IPS DF 6.9 (cell line): ENCODE measurements around the gene QARS1.
A peak's percentile ranks its signal among the peaks of the same experiment; 100 is the strongest.

ENCODE experiments used
- DNase-seq: peaks from one replicate; pipeline ENCODE4 v3.0.0-alpha.2; 2013; ENCODE audit warnings: low read depth, low spot score
- H3K27ac ChIP-seq: one replicate; pipeline ENCODE4 v1.5.1; 2013; ENCODE audit warnings: low read length, control low read depth
- H3K27me3 ChIP-seq: 2 replicates; pipeline ENCODE4 v1.6.1; 2013; ENCODE audit warnings: mild to moderate bottlenecking, low read length; ENCODE audit not compliant: control insufficient read depth, insufficient read depth
- H3K36me3 ChIP-seq: 2 replicates; pipeline ENCODE4 v1.6.1; 2013; ENCODE audit warnings: low read length; ENCODE audit not compliant: control insufficient read depth, insufficient read depth
- H3K4me1 ChIP-seq: 2 replicates; pipeline ENCODE4 v1.6.1; 2013; ENCODE audit warnings: low read length; ENCODE audit not compliant: control insufficient read depth, insufficient read depth
- H3K4me3 ChIP-seq: 2 replicates; pipeline ENCODE4 v1.5.1; 2013; ENCODE audit warnings: mild to moderate bottlenecking, low read length
- H3K9me3 ChIP-seq: 2 replicates; pipeline ENCODE4 v1.6.1; 2013; ENCODE audit warnings: low read length, inconsistent platforms; ENCODE audit not compliant: control insufficient read depth, insufficient read depth
- WGBS: extraction: QIAGEN DNeasy Blood & Tissue Kit; methylation state at CpG from one replicate; pipeline ENCODE4 v1.1.7; 2013; ENCODE audit warnings: mixed read lengths, missing lambda C conversion rate; ENCODE audit not compliant: insufficient read length, insufficient coverage; 5-methylcytosine and 5-hydroxymethylcytosine counted together

QARS1 gene

GRCh38 chr3:49120438-49121131, 16.0 kb upstream of the QARS1 start, which contains the start of gene USP19:
Gene USP19 (minus strand): TSS chr3:49120823. CDS start chr3:49119145, 1,678 bp downstream.
- H3K36me3 ChIP-seq: peaks cover 39% of the 10 kb centered on the region

GRCh38 chr3:49120096-49120437, 15.5 kb upstream of the QARS1 start:
- Histone ChIP-seq H3K4me1 (peaks cover 2% of the 10 kb centered on the region), H3K27me3 (no peaks in the 10 kb centered on the region), H3K4me3 (peak overlapping the region; percentile 78; the same call in 1 of the 2 replicates), H3K27ac (no peak overlapping the region), H3K9me3 (no peaks in the 10 kb centered on the region), H3K36me3 (peaks cover 44% of the 10 kb centered on the region)
- no CpG with 5 or more reads among the region's 9 CpGs for WGBS
- DNase-seq: no peak

More at GRCh38 chr3:49120438-49121131, 16.0 kb upstream of the QARS1 start, which contains the start of gene USP19:
- Histone ChIP-seq H3K27ac (no peak within 1 kb of the TSS), H3K4me1 (peaks cover 2% of the 10 kb centered on the region), H3K9me3 (no peaks in the 10 kb centered on the region), H3K27me3 (no peaks in the 10 kb centered on the region), H3K4me3 (peak within 1 kb of the TSS; percentile 78)
- WGBS: no CpG with 5 or more reads among the region's 70 CpGs
- DNase-seq: peak; percentile 78

DNA sequence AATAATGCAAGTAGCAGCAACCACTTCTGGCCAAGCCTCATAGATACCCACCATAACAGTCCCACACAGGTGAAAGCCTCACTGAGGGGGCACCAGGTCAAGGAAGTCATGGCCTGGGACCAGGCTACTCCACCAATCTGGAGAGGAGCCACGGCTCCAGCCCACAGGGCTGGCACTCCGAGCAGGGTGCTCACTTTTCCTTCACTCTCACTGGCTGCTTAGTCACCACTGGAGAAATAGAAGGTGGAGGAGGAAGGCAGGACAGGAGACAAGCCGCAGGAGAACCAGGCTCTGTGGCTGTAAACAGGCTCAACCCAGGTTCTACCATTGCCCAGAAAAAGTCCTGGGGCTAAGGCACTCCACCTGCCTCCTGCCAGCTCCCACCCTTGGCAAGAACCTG, 14.9 kb upstream of the QARS1 start:
- H3K27me3 ChIP-seq: no peaks in the 10 kb centered on the region
- peaks cover 48% of the 10 kb centered on the region for H3K36me3 ChIP-seq
- no peak overlapping the region; the same call in 1 of the 2 replicates for H3K4me3 ChIP-seq
- H3K9me3 ChIP-seq: no peaks in the 10 kb centered on the region
- no CpG with 5 or more reads among the region's 3 CpGs for WGBS
- no peak overlapping the region for H3K27ac ChIP-seq
- H3K4me1 ChIP-seq: peaks cover 2% of the 10 kb centered on the region; the same call in 1 of the 2 replicates
- DNase-seq: no peak

- Histone ChIP-seq H3K4me1 (peaks cover 2% of the 10 kb centered on the region; the same call in 1 of the 2 replicates), H3K9me3 (no peaks in the 10 kb centered on the region), H3K36me3 (peaks cover 47% of the 10 kb centered on the region), H3K4me3 (no peak overlapping the region), H3K27me3 (no peaks in the 10 kb centered on the region), H3K27ac (no peak overlapping the region)
- no CpG with 5 or more reads among the region's 10 CpGs for WGBS
- DNase-seq: no peak
Measured at GRCh38 chr3:49119036-49119435, 14.5 kb upstream of the QARS1 start.

GRCh38 chr3:49112262-49112661, 7.7 kb upstream of the QARS1 start:
- no peaks in the 10 kb centered on the region for H3K27me3 ChIP-seq
- no peaks in the 10 kb centered on the region for H3K9me3 ChIP-seq
- peaks cover 75% of the 10 kb centered on the region for H3K36me3 ChIP-seq
- no peaks in the 10 kb centered on the region for H3K4me1 ChIP-seq
- no peak for DNase-seq
- H3K4me3 ChIP-seq: no peak overlapping the region
- no CpG with 5 or more reads among the region's 14 CpGs for WGBS
- no peak overlapping the region for H3K27ac ChIP-seq

GRCh38 chr3:49111347-49111746, 6.8 kb upstream of the QARS1 start:
- no CpG with 5 or more reads among the region's 6 CpGs for WGBS
- H3K4me3 ChIP-seq: no peak overlapping the region
- H3K9me3 ChIP-seq: no peaks in the 10 kb centered on the region
- DNase-seq: no peak
- H3K27ac ChIP-seq: no peak overlapping the region
- H3K36me3 ChIP-seq: peaks cover 68% of the 10 kb centered on the region
- no peaks in the 10 kb centered on the region for H3K4me1 ChIP-seq
- no peaks in the 10 kb centered on the region for H3K27me3 ChIP-seq

DNA sequence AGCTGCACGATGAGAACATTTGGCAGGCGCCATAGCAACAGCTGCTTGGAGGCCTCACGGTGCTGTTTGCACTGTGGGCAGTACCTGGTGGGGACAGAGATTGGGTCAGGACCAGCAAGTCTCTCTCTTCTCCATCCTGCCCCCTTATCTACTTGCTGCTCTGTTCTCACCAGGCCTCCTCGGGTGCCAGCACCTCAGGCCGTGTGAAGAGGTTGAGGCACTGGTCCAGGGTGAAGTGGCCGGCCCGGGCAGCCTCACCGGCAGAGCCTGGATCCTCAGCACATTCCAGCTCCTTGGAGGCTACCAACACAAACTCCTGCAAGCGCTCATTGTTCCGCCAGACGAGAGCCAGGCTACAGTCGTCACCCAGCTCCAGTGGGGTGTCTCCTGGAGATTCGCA, 6.2 kb upstream of the QARS1 start:
- WGBS: no CpG with 5 or more reads among the region's 13 CpGs

DNA sequence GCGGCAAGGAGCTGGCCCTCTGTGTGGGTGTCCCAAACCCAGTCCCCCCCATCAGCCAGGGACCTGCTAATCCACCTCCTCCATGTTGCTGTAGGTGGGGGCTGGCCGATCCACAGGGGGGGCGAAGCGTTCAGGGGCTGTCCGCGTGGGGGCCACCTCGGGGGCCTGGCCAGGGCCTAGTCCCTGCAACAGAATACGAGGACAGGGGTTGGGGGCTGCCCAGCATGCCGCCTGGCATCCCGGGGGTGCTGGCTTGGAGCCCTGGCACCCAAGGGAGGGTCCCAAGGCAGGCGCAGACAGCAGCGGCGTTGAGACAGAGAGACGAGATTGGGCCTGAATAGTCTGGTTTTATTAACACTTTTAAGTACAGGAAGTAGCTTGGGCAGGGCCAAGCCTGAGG, 3.8 kb upstream of the QARS1 start:
- Histone ChIP-seq H3K4me1 (peaks cover 1% of the 10 kb centered on the region; the same call in 1 of the 2 replicates), H3K36me3 (peaks cover 43% of the 10 kb centered on the region), H3K4me3 (no peak overlapping the region), H3K9me3 (no peaks in the 10 kb centered on the region), H3K27me3 (no peaks in the 10 kb centered on the region), H3K27ac (no peak overlapping the region)
- no CpG with 5 or more reads among the region's 14 CpGs for WGBS
- no peak for DNase-seq

More for the DNA sequence above, 6.2 kb upstream of the QARS1 start:
- Histone ChIP-seq H3K9me3 (no peaks in the 10 kb centered on the region), H3K27me3 (no peaks in the 10 kb centered on the region), H3K36me3 (peaks cover 64% of the 10 kb centered on the region), H3K4me3 (no peak overlapping the region), H3K27ac (no peak overlapping the region), H3K4me1 (no peaks in the 10 kb centered on the region)
- no peak for DNase-seq

DNA sequence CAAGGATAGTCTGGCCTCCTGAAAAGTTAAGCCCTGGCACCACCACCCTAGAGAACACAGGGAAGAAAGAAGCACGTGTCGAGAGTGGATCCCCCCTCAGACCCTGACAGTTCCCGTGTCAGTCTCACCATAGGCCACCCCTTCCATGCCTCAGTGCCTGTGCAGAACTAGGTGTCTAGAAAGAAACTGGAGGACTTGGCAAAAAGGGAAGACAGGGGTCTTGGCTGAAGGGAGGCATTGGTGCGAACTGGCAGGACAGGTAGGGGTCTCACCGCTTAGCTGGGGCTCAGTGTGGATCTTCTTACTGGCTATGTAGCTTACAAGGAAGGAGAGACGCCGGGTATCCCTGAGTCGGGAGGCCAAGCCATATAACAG, 518 bp downstream of the QARS1 start:
- H3K27me3 ChIP-seq: no peaks in the 10 kb centered on the region
- H3K27ac ChIP-seq: no peak overlapping the region
- no peaks in the 10 kb centered on the region for H3K9me3 ChIP-seq
- WGBS: no CpG with 5 or more reads among the region's 8 CpGs
- H3K4me1 ChIP-seq: peaks cover 1% of the 10 kb centered on the region; the same call in 1 of the 2 replicates
- peaks cover 36% of the 10 kb centered on the region for H3K36me3 ChIP-seq
- peak overlapping the region; percentile 83; the same call in 1 of the 2 replicates for H3K4me3 ChIP-seq
- DNase-seq: no peak

DNA sequence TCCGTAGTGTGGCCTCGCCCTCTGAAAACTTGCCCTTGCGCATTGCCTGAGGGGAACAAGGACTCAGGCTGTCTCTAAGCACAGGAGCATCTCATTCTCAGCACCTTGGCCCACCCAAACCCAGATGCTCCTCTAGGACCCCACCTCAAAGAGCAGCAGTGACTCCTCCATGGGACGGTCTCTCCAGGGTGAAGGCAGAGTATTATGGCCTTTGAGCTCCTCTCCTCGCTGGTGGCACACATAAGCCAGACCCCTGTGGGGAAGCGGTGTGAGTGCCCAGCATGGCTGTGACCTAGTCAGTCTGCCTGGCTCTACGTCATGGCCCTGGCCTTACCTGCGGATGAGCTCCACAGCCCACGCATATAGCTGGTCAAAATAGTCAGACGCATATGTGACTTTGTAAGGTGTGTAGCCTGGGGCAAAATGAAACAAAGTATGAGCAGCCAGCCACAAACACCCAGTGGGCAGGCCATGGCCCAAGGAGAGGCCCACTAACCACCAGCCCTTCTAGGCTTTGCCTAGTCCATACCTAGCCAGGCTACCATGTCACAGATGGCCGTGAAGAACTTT, 4.4 kb downstream of the QARS1 start:
- H3K27ac ChIP-seq: no peak overlapping the region
- no CpG with 5 or more reads among the region's 11 CpGs for WGBS
- peaks cover 42% of the 10 kb centered on the region for H3K36me3 ChIP-seq

More for the DNA sequence above, 4.4 kb downstream of the QARS1 start:
- Histone ChIP-seq H3K27me3 (no peaks in the 10 kb centered on the region), H3K9me3 (no peaks in the 10 kb centered on the region), H3K4me1 (peaks cover 1% of the 10 kb centered on the region; the same call in 1 of the 2 replicates), H3K4me3 (no peak overlapping the region)
- no peak for DNase-seq
